Choroid plexus epithelial cell (primary cell): ENCODE measurements around the gene DARS2.

Experiments used
- DNase-seq: peaks from one replicate; pipeline ENCODE4 v3.0.0-alpha.2; 2010; ENCODE audit warnings: low read depth
- H3K4me3 ChIP-seq: 2 replicates; pipeline ENCODE4 v1.5.1; 2011; ENCODE audit warnings: low read depth, mild to moderate bottlenecking, control low read depth, low read length, moderate library complexity
- CTCF ChIP-seq: conservative IDR thresholded peaks from 2 replicates; pipeline ENCODE4 v1.5.1; 2011; ENCODE audit warnings: low read depth, mild to moderate bottlenecking, control low read depth, inconsistent platforms, low read length, moderate library complexity

DARS2 gene

GRCh38 chr1:173887627-173888026, 63.2 kb downstream of the DARS2 start:
- no peak overlapping the region for H3K4me3 ChIP-seq
- no peak for DNase-seq
- TF ChIP-seq CTCF, result no peak

GRCh38 chr1:173888749-173889148, 64.3 kb downstream of the DARS2 start:
- no peak overlapping the region for H3K4me3 ChIP-seq
- no peak for DNase-seq
- TF ChIP-seq CTCF, result no peak

GRCh38 chr1:173889885-173890284, 65.4 kb downstream of the DARS2 start:
- H3K4me3 ChIP-seq, result no peak overlapping the region
- no peak for TF ChIP-seq CTCF
- DNase-seq, result no peak

- DNase-seq, result no peak
- no peak for TF ChIP-seq CTCF
- H3K4me3 ChIP-seq, result no peak overlapping the region
Observed at GRCh38 chr1:173893611-173894010, 69.1 kb downstream of the DARS2 start.

GRCh38 chr1:173894189-173894588, 69.7 kb downstream of the DARS2 start:
- TF ChIP-seq CTCF, result no peak
- DNase-seq, result no peak
- no peak overlapping the region for H3K4me3 ChIP-seq

- TF ChIP-seq CTCF, result no peak
- DNase-seq, result no peak
- no peak overlapping the region for H3K4me3 ChIP-seq
Observed at GRCh38 chr1:173900427-173900826, 76.0 kb downstream of the DARS2 start.

- TF ChIP-seq CTCF, result no peak
- no peak overlapping the region for H3K4me3 ChIP-seq
- no peak for DNase-seq
Observed at GRCh38 chr1:173900992-173901391, 76.5 kb downstream of the DARS2 start.
